Measurements from ENCODE around the gene PDLIM4. TPM values are rescaled to one million over a fixed set of nuclear protein-coding genes. Genes with fewer than 3 reads are reported as not detected.

The PDLIM4 gene
- polyA plus RNA-seq, 1 donor (not counting 4 experiments of a cell fraction or from before 2014, with no cell fraction given), result 38.3 TPM

DNA sequence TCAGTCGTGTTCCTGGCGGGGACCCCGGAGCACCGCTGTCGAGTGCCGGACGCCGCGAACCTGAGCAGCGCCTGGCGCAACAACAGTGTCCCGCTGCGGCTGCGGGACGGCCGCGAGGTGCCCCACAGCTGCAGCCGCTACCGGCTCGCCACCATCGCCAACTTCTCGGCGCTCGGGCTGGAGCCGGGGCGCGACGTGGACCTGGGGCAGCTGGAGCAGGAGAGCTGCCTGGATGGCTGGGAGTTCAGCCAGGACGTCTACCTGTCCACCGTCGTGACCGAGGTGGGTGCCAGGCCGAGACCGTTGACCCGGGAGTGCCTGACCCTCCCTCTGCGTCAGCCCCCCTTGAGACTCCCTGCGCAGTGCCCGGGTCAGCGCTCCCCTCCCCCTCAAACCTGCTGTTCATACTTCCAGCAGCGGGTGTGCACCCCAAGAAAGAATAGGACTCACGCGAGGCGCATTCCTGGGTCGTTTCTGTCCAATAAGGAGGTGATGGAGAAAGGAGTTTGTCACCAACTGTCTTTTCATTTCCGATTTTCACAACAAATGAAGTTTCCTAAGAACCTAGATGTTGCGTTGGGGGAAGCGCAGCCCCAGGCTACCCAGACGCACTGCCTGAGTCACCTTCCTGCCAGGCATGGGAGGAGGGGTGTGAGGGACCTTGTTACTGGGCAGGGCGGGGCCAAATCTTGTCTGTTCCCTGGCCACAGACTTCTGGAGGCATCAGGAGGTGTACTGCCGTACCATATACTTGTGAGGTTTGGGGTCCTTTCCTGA lies 37.4 kb downstream of the PDLIM4 start:
- H3K9me3 ChIP-seq (ENCODE audit: control insufficient read depth, low read depth, low read length), result no peaks in the 10 kb centered on the region
- H3K4me1 ChIP-seq (ENCODE audit: control insufficient read depth, extremely low read depth, insufficient read depth, low read length), result peaks cover 23% of the 10 kb centered on the region
- peak overlapping the region; percentile 90 for H3K27ac ChIP-seq (ENCODE audit: control insufficient read depth, insufficient read depth, low read length)
- H3K27me3 ChIP-seq (ENCODE audit: control insufficient read depth, extremely low read depth, insufficient read depth, low read length), result no peaks in the 10 kb centered on the region
- H3K4me2 ChIP-seq (ENCODE audit: control insufficient read depth, extremely low read depth, insufficient read depth, low read depth, low read length), result peak overlapping the region; percentile 93
- H3K9ac ChIP-seq (ENCODE audit: control insufficient read depth, extremely low read depth, insufficient read depth, low read length), result peak overlapping the region; percentile 87
- DNase-seq (ENCODE audit: low read depth, low spot score), result peak; percentile 63
- no peaks in the 10 kb centered on the region for H3K36me3 ChIP-seq (ENCODE audit: control insufficient read depth in 2 of 2, extremely low read depth in 1 of 2, insufficient read depth in 2 of 2, low read length in 2 of 2)
- H4K20me1 ChIP-seq (ENCODE audit: control insufficient read depth, extremely low read depth, insufficient read depth, low read length), result no peaks in the 10 kb centered on the region
- H3K79me2 ChIP-seq (ENCODE audit: control insufficient read depth, insufficient read depth, low read length), result peaks cover 3% of the 10 kb centered on the region
- TF ChIP-seq, protein P1, sequence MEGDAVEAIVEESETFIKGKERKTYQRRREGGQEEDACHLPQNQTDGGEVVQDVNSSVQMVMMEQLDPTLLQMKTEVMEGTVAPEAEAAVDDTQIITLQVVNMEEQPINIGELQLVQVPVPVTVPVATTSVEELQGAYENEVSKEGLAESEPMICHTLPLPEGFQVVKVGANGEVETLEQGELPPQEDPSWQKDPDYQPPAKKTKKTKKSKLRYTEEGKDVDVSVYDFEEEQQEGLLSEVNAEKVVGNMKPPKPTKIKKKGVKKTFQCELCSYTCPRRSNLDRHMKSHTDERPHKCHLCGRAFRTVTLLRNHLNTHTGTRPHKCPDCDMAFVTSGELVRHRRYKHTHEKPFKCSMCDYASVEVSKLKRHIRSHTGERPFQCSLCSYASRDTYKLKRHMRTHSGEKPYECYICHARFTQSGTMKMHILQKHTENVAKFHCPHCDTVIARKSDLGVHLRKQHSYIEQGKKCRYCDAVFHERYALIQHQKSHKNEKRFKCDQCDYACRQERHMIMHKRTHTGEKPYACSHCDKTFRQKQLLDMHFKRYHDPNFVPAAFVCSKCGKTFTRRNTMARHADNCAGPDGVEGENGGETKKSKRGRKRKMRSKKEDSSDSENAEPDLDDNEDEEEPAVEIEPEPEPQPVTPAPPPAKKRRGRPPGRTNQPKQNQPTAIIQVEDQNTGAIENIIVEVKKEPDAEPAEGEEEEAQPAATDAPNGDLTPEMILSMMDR (optimal IDR thresholded peaks at IDR 0.05 in 1 of 3, IDR thresholded peaks at IDR 0.05 in 1 of 3, conservative IDR thresholded peaks at IDR 0.05 in 1 of 3; ENCODE audit: extremely low read depth in 1 of 3, insufficient read depth in 2 of 3, low read length in 3 of 3), result no peak
- TF ChIP-seq EZH2 (IDR thresholded peaks at IDR 0.05; ENCODE audit: low read length), result no peak
- FAIRE-seq, result peak; percentile 65
- peak overlapping the region; percentile 87 for H2AFZ ChIP-seq (ENCODE audit: control insufficient read depth, low read length)
- dilution Hi-C loops (cut with MboI; ENCODE audit: extremely low pct_ligation_motif_present, low sequenced_read_pairs), result no loop called here
- peak overlapping the region; percentile 55 to 83 (median 79) for H3K4me3 ChIP-seq (ENCODE audit: control insufficient read depth in 2 of 3, extremely low read depth in 1 of 3, insufficient read depth in 2 of 3, low read depth in 1 of 3, low read length in 3 of 3)
- H3K9me1 ChIP-seq (ENCODE audit: control insufficient read depth, extremely low read depth, insufficient read depth, low read length), result no peaks in the 10 kb centered on the region

DNA sequence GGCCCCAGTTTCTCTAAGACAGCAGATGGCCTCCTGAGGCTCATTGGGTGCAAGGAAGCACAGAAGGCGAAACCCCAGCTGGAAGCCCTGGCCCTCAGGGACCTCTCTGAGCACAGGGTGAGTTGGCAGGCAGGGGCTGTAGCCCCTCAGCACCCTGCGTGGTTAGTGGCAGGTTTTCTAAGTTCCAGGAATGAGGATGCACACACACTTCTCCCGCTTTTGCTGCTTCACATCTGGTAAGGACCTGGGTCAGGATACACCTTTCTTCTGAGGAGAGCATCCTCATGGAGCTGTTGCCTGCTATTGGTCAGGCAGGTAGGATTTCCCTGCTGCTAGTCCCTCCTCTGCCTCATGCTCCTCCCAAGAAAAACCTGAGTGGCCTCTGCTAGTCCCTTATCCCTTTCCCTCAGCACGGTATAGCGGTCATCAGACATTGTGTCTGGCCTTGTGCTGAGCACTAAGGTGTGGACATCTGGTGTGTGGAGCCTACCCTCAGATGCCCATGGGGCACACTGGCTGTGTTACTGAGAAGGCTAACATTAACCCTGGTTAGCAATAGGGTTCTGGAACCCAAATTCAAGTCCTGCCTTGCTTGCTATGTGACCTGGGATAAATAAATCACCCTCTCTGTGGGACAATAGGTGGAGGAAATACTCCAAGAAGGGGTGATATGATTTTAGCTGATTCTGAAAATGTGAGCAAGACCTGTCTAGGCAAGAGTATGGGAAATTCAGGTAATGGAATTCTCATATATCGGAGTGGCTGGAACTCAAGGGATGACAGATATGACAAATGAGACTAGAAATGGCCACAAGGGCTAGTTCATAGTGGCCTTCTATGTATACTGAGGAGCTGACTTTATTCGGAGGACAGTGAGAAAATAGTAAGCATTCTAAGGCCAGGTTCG lies 38.3 kb downstream of the PDLIM4 start:
- dilution Hi-C loops (cut with MboI; ENCODE audit: extremely low pct_ligation_motif_present, low sequenced_read_pairs), result no loop called here

More for the DNA sequence above, 38.3 kb downstream of the PDLIM4 start:
- peak overlapping the region; percentile 93 for H3K4me2 ChIP-seq (ENCODE audit: control insufficient read depth, extremely low read depth, insufficient read depth, low read depth, low read length)
- no peak for FAIRE-seq
- H4K20me1 ChIP-seq (ENCODE audit: control insufficient read depth, extremely low read depth, insufficient read depth, low read length), result no peaks in the 10 kb centered on the region
- H2AFZ ChIP-seq (ENCODE audit: control insufficient read depth, low read length), result no peak overlapping the region
- peak overlapping the region; percentile 55 to 83 (median 79) for H3K4me3 ChIP-seq (ENCODE audit: control insufficient read depth in 2 of 3, extremely low read depth in 1 of 3, insufficient read depth in 2 of 3, low read depth in 1 of 3, low read length in 3 of 3)
- TF ChIP-seq EZH2 (IDR thresholded peaks at IDR 0.05; ENCODE audit: low read length), result no peak
- TF ChIP-seq, protein P1 (optimal IDR thresholded peaks at IDR 0.05 in 1 of 3, IDR thresholded peaks at IDR 0.05 in 1 of 3, conservative IDR thresholded peaks at IDR 0.05 in 1 of 3; ENCODE audit: extremely low read depth in 1 of 3, insufficient read depth in 2 of 3, low read length in 3 of 3), result no peak
- H3K4me1 ChIP-seq (ENCODE audit: control insufficient read depth, extremely low read depth, insufficient read depth, low read length), result peaks cover 23% of the 10 kb centered on the region
- H3K27ac ChIP-seq (ENCODE audit: control insufficient read depth, insufficient read depth, low read length), result peak overlapping the region; percentile 21
- H3K27me3 ChIP-seq (ENCODE audit: control insufficient read depth, extremely low read depth, insufficient read depth, low read length), result no peaks in the 10 kb centered on the region
- H3K9me1 ChIP-seq (ENCODE audit: control insufficient read depth, extremely low read depth, insufficient read depth, low read length), result no peaks in the 10 kb centered on the region
- H3K9ac ChIP-seq (ENCODE audit: control insufficient read depth, extremely low read depth, insufficient read depth, low read length), result peak overlapping the region; percentile 87
- no peaks in the 10 kb centered on the region for H3K9me3 ChIP-seq (ENCODE audit: control insufficient read depth, low read depth, low read length)
- no peaks in the 10 kb centered on the region for H3K36me3 ChIP-seq (ENCODE audit: control insufficient read depth in 2 of 2, extremely low read depth in 1 of 2, insufficient read depth in 2 of 2, low read length in 2 of 2)
- DNase-seq (ENCODE audit: low read depth, low spot score), result no peak
- H3K79me2 ChIP-seq (ENCODE audit: control insufficient read depth, insufficient read depth, low read length), result peaks cover 3% of the 10 kb centered on the region

All from keratinocyte (primary cell).